HT-29 (cell line): ENCODE results near the gene LYVE1. TPM values are rescaled to one million over a fixed set of nuclear protein-coding genes. Genes with fewer than 3 reads are reported as not detected.

ENCODE experiments used
- DNase-seq: peaks from one replicate; pipeline ENCODE4 v3.0.0-alpha.2; 2015; ENCODE audit warnings: low spot score
- total RNA-seq: library from RNA; depleted of rRNA; stranded (reverse); fragments of >200 nt; shearing (Covaris generic); gene quantifications from 2 replicates; pipeline ENCODE4 v1.2.3, GENCODE V29; 2014

The LYVE1 gene
- total RNA-seq, 1 experiment from 2014 or later = not detected

- peak; percentile 85 for DNase-seq
Measured at GRCh38 chr11:10561043-10561818, 7.2 kb downstream of the LYVE1 start.

DNA sequence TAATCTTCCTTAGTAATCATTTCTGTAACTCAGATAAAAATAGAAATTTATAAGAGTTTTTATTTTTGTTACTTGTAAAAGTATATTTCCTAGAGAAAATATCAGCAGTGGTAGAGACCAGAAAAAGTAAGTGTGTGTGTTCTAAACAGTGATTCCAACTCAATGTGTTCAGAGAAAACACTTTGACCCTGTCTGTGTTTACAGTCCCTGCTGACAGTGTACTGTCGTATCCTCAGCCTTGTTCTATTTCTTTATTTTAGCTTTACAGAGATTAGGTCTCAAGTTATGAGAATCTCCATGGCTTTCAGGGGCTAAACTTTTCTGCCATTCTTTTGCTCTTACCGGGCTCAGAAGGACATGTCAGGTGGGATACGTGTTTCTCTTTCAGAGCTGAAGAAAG is 10.2 kb downstream of the LYVE1 start:
- no peak for DNase-seq

DNA sequence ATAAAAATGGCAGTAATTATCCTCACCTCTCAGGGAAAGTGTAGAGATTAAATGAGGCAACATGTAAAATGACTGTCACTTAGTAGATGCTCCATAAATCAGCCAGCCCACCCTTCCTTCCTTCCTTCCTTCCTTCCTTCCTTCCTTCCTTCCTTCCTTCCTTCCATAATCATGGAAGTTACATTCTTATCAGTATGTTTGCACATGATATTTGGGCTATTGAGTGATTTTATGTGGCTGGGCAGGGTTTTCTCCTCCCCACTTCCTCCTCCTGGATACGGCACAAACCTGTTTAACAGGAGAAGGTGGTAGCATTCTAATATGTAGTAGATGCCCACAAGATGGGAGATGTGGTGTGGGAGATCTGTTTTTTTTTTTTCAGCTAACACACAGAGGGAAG is 11.9 kb downstream of the LYVE1 start:
- peak; percentile 79 for DNase-seq

DNA sequence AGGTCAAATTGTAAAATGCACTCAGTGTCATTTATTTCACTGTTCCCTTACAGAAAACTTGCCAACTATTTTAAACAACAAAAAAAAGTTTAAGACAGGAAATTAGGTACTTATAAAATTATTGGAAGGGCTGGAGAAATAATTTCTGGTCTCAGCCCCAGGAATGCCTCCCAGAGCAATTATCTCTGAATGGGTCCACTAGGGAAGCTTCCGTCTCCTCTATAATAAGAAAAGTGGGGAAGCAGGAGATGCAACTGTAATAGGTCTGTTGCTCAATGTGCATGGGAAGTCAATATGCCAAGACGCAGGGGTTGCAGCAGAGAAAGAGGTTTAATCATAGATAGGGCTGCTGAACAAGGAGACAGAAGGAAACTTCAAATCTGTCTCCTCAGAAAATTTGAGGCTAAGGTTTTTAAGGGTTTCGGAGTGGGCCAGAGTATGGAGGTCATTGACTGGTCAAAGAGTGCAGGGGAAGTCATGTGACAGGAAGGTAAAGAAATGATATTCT is 16.6 kb downstream of the LYVE1 start:
- DNase-seq = no peak

DNA sequence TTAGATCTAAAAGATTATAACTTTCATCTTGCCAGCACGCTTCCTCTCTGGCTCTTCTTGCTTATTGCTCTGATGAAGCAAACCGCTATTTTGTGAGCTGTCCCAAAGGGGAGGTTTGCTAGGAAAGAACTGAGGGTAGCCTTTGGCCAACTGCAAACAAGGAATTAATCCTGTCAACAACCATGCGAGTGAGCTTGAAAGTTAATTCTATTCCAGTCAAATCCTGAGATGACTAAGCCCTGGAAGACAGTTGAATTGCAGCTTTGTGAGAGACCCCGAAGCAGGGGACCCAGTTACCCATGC is 17.2 kb downstream of the LYVE1 start:
- DNase-seq = no peak

GRCh38 chr11:10550503-10551289 is 17.8 kb downstream of the LYVE1 start:
- peak; percentile 73 for DNase-seq

GRCh38 chr11:10544491-10545465 is 23.7 kb downstream of the LYVE1 start:
- DNase-seq = no peak

DNA sequence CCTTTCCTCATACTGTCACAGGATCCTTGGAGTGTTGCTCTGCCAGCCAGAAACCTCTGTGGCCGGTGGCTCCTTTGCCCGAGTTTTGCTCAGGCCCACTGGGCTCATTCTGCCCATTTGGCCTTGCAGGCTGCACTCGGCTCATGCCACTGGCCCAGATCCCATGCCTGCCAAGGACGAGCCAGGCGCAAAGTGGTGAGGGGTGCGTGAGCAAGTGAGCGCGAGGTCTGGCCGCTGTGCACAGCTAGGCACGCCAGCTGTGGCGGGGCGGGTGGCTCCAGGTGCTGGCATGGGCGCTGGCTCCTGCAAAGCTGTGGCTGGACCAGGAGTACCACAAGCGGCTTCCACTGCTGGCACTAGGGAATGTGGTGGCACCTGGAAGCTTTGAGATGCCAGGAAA is 24.7 kb downstream of the LYVE1 start:
- no peak for DNase-seq

DNA sequence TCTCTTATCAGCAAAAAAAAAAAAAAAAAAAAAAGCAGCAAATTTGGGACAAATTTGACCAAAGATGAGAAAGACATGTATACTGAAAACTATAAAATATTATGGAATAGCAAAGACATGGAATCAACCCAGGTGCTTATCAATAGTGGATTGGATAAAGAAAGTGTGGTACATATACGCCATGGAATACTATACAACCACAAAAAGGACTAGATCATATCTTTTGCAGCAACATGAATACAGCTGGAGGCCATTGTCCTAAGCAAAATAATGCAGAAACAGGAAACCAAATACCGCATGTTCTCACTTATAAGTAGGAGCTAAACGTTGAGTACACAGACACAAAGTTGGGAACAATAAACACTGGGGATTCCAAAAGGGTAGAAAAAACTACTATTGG is 25.7 kb downstream of the LYVE1 start:
- no peak for DNase-seq

GRCh38 chr11:10541561-10541930 is 26.9 kb downstream of the LYVE1 start:
- DNase-seq = no peak

GRCh38 chr11:10540915-10541560 is 27.4 kb downstream of the LYVE1 start, which contains the start of gene RNF141:
Gene RNF141 (minus strand): TSS chr11:10541187. CDS start chr11:10534158, 7,029 bp downstream.
- peak; percentile 99 for DNase-seq

- DNase-seq = peak; percentile 72
Measured at GRCh38 chr11:10540546-10540914, 27.9 kb downstream of the LYVE1 start.

- peak; percentile 23 for DNase-seq
Measured at GRCh38 chr11:10539339-10539738, 29.1 kb downstream of the LYVE1 start.

DNA sequence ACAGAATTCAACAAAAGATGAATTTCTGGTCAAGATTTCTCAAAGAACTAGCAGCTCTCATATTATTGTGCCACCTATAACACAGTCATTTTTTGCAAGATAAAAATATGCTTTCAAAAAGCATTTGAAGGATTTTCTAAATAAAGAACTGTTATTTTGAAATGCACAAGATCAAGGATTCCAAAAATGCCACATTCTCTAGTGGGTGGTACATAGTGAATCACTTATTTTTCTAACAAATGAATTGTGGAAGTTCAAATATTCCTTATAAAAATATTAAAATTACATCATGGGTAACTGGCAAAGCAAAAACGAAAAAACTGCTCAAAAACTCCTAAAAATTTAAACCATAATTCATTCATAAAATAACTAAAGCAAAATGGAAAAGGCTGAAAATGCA is 29.5 kb downstream of the LYVE1 start:
- no peak for DNase-seq

DNA sequence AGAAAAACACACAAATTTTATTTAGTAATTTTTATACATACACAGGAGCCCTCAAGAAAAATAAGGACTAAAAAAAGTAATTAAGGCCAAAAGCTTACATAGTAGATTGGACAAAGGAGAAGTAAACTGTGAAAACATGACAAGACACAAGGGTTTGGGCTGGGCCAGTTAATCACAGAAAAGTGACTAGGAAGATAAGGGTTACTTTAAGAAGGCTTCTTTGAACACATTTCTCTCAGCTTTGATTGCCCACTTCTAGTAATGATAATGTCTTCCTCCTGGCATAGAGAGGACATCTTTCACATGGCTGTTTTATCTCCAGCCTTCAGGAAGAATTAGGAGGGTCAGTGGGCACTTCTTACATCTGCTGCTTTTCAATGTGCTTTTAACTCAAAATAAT is 30.9 kb downstream of the LYVE1 start:
- DNase-seq = no peak

DNA sequence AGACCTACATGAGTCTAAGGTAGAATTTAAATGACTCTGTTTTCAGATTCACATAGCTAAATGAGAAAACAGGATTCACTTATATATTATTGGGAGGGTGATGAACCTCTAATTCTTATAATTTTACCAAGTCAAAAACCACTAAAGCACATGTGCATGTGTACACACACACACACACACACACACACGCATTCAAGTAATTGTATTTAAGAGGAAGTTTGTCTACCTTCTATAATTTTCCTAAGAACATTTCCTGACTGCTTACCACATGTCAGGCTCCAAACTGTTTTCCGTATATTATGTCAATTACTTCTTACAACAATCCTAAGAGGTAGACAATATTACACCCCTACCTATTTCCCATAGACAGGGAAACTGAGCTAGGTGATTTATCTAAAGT is 34.1 kb downstream of the LYVE1 start:
- DNase-seq = no peak

DNA sequence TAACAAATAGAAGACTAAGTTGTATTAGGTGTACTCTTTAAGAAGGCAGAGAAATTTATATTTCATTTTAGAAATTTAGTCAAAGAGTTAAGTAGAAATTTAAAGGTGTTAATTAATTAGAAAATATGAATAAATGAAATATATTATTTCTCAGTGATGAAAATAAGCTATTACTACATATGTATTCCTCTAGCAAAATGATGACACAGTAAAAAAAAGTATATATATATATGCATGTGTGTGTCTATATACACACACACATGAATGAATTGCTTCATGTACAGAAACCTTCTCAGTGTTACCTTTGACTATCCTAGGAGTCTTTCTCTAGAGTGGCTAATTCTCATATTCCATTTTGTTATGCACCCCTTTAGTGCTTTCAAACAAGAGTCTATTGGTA is 35.1 kb downstream of the LYVE1 start:
- DNase-seq = no peak

DNA sequence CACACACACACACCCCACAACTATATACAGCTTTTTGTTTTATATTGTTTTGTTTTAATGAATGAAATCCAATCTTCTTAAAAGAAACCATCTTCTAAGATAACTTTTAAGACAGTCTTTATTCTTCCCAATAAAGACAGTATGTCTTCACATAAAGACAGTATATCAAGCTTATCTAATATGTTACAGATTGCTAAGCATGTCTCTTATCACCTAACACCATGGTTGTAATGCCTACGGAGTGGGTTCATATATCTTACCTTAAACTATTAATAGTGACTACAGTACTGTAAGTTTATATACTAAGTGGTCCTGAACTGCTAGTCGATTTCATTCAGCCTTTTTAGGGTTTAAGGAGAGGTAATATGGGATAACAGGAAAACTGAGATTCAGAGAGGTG is 35.9 kb downstream of the LYVE1 start:
- no peak for DNase-seq

DNA sequence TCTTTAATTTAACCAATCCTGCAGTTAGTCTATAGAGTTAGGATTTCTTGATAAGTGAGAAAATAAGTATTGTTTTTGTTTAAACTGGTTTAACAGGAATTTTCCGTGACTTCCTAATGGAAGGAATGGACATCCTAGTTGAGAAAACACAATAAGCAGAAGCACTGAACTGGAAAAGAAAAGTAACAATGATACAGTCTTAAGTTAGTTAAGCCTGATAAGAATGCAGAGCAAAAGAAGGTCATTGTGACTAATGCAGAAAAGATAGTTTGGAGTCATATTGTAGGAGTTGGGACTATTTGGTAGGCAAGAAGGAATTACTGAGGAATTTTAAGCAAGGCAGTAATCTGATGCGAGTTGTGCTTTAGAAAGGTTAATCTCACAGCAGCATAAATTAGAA is 39.2 kb downstream of the LYVE1 start:
- no peak for DNase-seq

DNA sequence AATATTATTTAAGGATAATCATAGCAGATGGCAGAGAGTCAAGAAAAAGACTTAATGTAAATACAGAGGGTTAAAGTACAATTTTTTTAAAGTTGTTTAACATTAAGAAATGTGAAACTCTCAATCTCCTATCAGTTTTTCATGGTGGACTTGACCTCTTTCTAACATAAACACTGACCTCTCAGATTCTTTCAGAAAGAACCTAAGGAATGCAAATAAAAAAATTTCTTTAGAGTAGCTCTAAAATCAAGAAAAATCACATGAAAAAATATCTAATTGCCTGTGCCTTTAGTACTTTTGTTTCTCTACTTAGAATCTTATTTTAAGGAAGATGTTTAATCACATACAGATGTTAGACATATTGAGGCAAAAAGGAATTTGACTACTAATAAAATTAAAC is 40.3 kb downstream of the LYVE1 start:
- DNase-seq = no peak
